HG02763 (cell line): Measurements from ENCODE around the gene C4orf50.
A peak's percentile ranks its signal among the peaks of the same experiment; 100 is the strongest.
"Not testable (repeated sequence)": the region's sequence is repeated elsewhere in the genome, so short reads cannot be mapped to it uniquely, and the experiment has no call there.

ENCODE experiments used
- ATAC-seq: cut with Tn5 transposase; IDR thresholded peaks from one replicate; pipeline ENCODE4 v1.9.1; 2021; ENCODE audit warnings: mild to moderate bottlenecking, moderate library complexity; ENCODE audit not compliant: unreplicated experiment

C4orf50 gene

GRCh38 chr4:6019316-6020263, 1.4 kb upstream of the C4orf50 start:
- no peak for ATAC-seq

GRCh38 chr4:6017800-6018199, 431 bp downstream of the C4orf50 start:
- ATAC-seq: no peak

GRCh38 chr4:6017030-6017429, 1.2 kb downstream of the C4orf50 start:
- ATAC-seq: no peak

- no peak for ATAC-seq
Observed at GRCh38 chr4:6013564-6013963, 4.7 kb downstream of the C4orf50 start.

GRCh38 chr4:6012200-6012599, 6.0 kb downstream of the C4orf50 start:
- ATAC-seq: no peak

GRCh38 chr4:6011686-6012085, 6.5 kb downstream of the C4orf50 start:
- ATAC-seq: no peak

GRCh38 chr4:6011271-6011671, 7.0 kb downstream of the C4orf50 start:
- no peak for ATAC-seq

GRCh38 chr4:6010789-6011188, 7.4 kb downstream of the C4orf50 start:
- no peak for ATAC-seq

GRCh38 chr4:6009452-6009851, 8.8 kb downstream of the C4orf50 start:
- ATAC-seq: no peak

- no peak for ATAC-seq
Observed at GRCh38 chr4:6008766-6009385, 9.4 kb downstream of the C4orf50 start.

GRCh38 chr4:6008092-6008551, 10.1 kb downstream of the C4orf50 start:
- no peak for ATAC-seq

- ATAC-seq: no peak
Observed at GRCh38 chr4:6005175-6005574, 13.1 kb downstream of the C4orf50 start.

GRCh38 chr4:6003485-6003884, 14.7 kb downstream of the C4orf50 start:
- ATAC-seq: not testable (repeated sequence)

GRCh38 chr4:6002926-6003325, 15.3 kb downstream of the C4orf50 start:
- ATAC-seq: no peak

- ATAC-seq: no peak
Observed at GRCh38 chr4:6002492-6002833, 15.8 kb downstream of the C4orf50 start.

- no peak for ATAC-seq
Observed at GRCh38 chr4:6001680-6002491, 16.3 kb downstream of the C4orf50 start.

- ATAC-seq: no peak
Observed at GRCh38 chr4:5999830-6000365, 18.3 kb downstream of the C4orf50 start.

GRCh38 chr4:5999356-5999755, 18.9 kb downstream of the C4orf50 start:
- no peak for ATAC-seq

- peak; percentile 78 for ATAC-seq
Observed at GRCh38 chr4:5998333-5998936, 19.8 kb downstream of the C4orf50 start.

- ATAC-seq: no peak
Observed at GRCh38 chr4:5996641-5997040, 21.6 kb downstream of the C4orf50 start.
